Bronchial epithelial cell (primary cell): ENCODE results near the gene PGAM1. TPM values are rescaled to one million over a fixed set of nuclear protein-coding genes. Genes with fewer than 3 reads are reported as not detected.

Experiments
- DNase-seq: peaks from one replicate; pipeline ENCODE4 v3.0.0-alpha.2; 2010; ENCODE audit warnings: low read depth
- FAIRE-seq: peaks from 2 replicates; lab custom pipeline; 2011; peaks lifted over from hg19 to GRCh38; lab: Jason Lieb, UNC
- H3K27me3 ChIP-seq: 2 replicates; pipeline ENCODE4 v1.5.1; 2011; ENCODE audit warnings: low read length; ENCODE audit not compliant: control insufficient read depth, insufficient read depth
- H3K36me3 ChIP-seq: 2 replicates; pipeline ENCODE4 v1.5.1; 2011; ENCODE audit warnings: low read length; ENCODE audit not compliant: control insufficient read depth, insufficient read depth
- H3K4me3 ChIP-seq: 2 replicates; pipeline ENCODE4 v1.5.1; 2011; ENCODE audit warnings: mild to moderate bottlenecking, low read depth, low read length, control low read depth
- CTCF ChIP-seq: IDR thresholded peaks from 2 replicates; pipeline ENCODE4 v1.5.1; 2011; ENCODE audit warnings: mild to moderate bottlenecking, moderate library complexity, low read length, control low read depth, inconsistent platforms; ENCODE audit not compliant: insufficient read depth, severe bottlenecking
- total RNA-seq: library from RNA; depleted of rRNA; stranded (reverse); fragments of >200 nt; gene quantifications from 2 replicates; pipeline ENCODE4 v1.2.1, GENCODE V29; 2014

The PGAM1 gene
- total RNA-seq, 1 donor from 2014 or later, result 404 TPM

- no peaks in the 10 kb centered on the region for H3K27me3 ChIP-seq
- peaks cover 37% of the 10 kb centered on the region for H3K36me3 ChIP-seq
- H3K4me3 ChIP-seq, result no peak overlapping the region
- DNase-seq (no peak), FAIRE-seq (no peak)
- no peak for TF ChIP-seq CTCF
These were observed 36.3 kb downstream of the PGAM1 start for GRCh38 chr10:97462309-97462708.

- FAIRE-seq (peak; percentile 75), DNase-seq (peak; percentile 78)
- Histone ChIP-seq H3K36me3 (peaks cover 37% of the 10 kb centered on the region), H3K4me3 (no peak overlapping the region), H3K27me3 (no peaks in the 10 kb centered on the region)
- TF ChIP-seq CTCF, result peak; percentile 77
These were observed 37.6 kb downstream of the PGAM1 start for GRCh38 chr10:97463363-97464132.

- no peaks in the 10 kb centered on the region for H3K27me3 ChIP-seq
- TF ChIP-seq CTCF, result no peak
- peak; percentile 64 for FAIRE-seq
- DNase-seq, result no peak
- H3K4me3 ChIP-seq, result no peak overlapping the region
- H3K36me3 ChIP-seq, result peaks cover 37% of the 10 kb centered on the region
These were observed 38.2 kb downstream of the PGAM1 start for GRCh38 chr10:97464226-97464625.

- no peak for TF ChIP-seq CTCF
- no peak overlapping the region for H3K4me3 ChIP-seq
- FAIRE-seq (no peak), DNase-seq (no peak)
- H3K36me3 ChIP-seq, result peaks cover 31% of the 10 kb centered on the region
- no peaks in the 10 kb centered on the region for H3K27me3 ChIP-seq
These were observed 40.0 kb downstream of the PGAM1 start for GRCh38 chr10:97465982-97466381.

GRCh38 chr10:97466755-97467154 is 40.8 kb downstream of the PGAM1 start:
- TF ChIP-seq CTCF, result no peak
- DNase-seq (peak; percentile 83), FAIRE-seq (no peak)
- no peaks in the 10 kb centered on the region for H3K27me3 ChIP-seq
- no peak overlapping the region for H3K4me3 ChIP-seq
- peaks cover 26% of the 10 kb centered on the region for H3K36me3 ChIP-seq
